ENCODE results near the gene KIFC1. TPM values are rescaled to one million over a fixed set of nuclear protein-coding genes. Genes with fewer than 3 reads are reported as not detected.
A peak's percentile ranks its signal among the peaks of the same experiment; 100 is the strongest.
"Not testable (repeated sequence)": the region's sequence is repeated elsewhere in the genome, so short reads cannot be mapped to it uniquely, and the experiment has no call there.

The KIFC1 gene
- polyA plus RNA-seq, 3 donors: 37.0 to 50.3 (median 46.5) TPM

GRCh38 chr6:33367009-33367714 lies 24.5 kb upstream of the KIFC1 start:
- no peak for DNase-seq (ENCODE audit: extremely low read depth in 1 of 11, low read depth in 9 of 11, low spot score in 4 of 11)

- DNase-seq (ENCODE audit: extremely low read depth in 1 of 11, low read depth in 9 of 11, low spot score in 4 of 11): not testable (repeated sequence)
Measured at GRCh38 chr6:33367715-33368025, 24.0 kb upstream of the KIFC1 start.

GRCh38 chr6:33371901-33372300 lies 19.7 kb upstream of the KIFC1 start:
- not testable (repeated sequence) for DNase-seq (ENCODE audit: extremely low read depth in 1 of 11, low read depth in 9 of 11, low spot score in 4 of 11)

GRCh38 chr6:33372526-33373123 lies 19.0 kb upstream of the KIFC1 start:
- peak in 2 of 11 donors; percentile 44 to 53 for DNase-seq (ENCODE audit: extremely low read depth in 1 of 11, low read depth in 9 of 11, low spot score in 4 of 11)

- DNase-seq (ENCODE audit: extremely low read depth in 1 of 11, low read depth in 9 of 11, low spot score in 4 of 11): no peak
Measured at GRCh38 chr6:33373960-33374910, 17.4 kb upstream of the KIFC1 start.

- peak in 3 of 11 donors; percentile 28 to 45 (median 31) for DNase-seq (ENCODE audit: extremely low read depth in 1 of 11, low read depth in 9 of 11, low spot score in 4 of 11)
Measured at GRCh38 chr6:33375143-33375671, 16.4 kb upstream of the KIFC1 start.

- DNase-seq (ENCODE audit: extremely low read depth in 1 of 11, low read depth in 9 of 11, low spot score in 4 of 11): no peak
Measured at GRCh38 chr6:33377171-33377570, 14.5 kb upstream of the KIFC1 start.

DNA sequence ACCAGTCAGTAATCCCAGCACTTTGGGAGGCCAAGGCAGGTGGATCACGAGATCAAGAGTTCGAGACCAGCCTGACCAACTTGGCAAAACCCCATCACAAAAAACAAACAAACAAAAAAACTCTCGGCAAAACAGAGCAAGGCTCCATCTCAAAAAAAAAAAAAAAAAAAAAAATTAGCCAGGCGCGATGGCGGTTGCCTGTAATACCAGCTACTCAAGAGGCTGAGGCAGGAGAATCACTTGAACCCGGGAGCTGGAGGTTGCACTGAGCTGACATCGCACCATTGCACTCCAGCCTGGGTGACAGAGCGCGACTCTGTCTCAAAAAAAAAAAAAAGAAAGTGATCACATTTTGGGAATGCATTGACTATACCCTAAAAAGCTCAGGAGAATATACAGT lies 12.4 kb upstream of the KIFC1 start:
- not testable (repeated sequence) for DNase-seq (ENCODE audit: extremely low read depth in 1 of 11, low read depth in 9 of 11, low spot score in 4 of 11)

GRCh38 chr6:33380272-33380981 lies 11.2 kb upstream of the KIFC1 start:
- DNase-seq (ENCODE audit: extremely low read depth in 1 of 11, low read depth in 9 of 11, low spot score in 4 of 11): no peak

DNA sequence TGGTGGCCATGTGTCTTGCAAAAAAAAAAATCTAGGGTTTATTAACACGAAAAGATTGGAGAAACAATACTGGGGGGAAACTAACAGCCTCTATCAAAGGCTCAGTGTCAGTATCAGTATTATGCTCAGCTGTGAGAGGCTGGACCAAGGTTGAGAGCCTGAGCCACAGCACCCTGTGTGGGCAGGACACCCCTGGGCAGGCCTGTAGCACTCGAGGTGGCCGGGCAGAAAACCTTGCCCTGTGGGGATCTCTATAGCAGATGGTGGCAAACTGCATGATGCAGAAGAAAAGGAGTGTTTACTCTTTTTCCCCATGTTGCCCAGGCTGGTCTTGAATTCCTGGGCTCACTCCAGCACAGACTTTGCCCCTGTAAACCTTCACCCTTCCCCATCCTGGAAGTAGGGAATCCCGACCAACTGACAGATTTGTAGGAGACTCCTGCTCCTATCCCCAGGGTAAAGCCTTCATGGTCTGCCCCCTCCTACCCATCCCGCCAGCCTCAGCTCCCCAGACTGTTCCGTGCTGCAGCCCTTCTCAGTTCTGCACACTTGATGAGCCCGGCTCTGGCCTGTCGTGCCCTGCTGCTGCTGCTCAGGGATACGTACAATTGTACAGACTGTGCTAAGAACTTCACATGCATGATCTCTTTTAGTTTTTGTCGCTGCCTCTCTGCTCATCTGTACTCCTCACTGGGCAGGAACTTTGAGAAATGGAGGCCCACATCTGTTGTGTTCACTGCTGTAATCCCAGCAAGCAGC lies 8.0 kb upstream of the KIFC1 start:
- DNase-seq (ENCODE audit: extremely low read depth in 1 of 11, low read depth in 9 of 11, low spot score in 4 of 11): no peak

DNA sequence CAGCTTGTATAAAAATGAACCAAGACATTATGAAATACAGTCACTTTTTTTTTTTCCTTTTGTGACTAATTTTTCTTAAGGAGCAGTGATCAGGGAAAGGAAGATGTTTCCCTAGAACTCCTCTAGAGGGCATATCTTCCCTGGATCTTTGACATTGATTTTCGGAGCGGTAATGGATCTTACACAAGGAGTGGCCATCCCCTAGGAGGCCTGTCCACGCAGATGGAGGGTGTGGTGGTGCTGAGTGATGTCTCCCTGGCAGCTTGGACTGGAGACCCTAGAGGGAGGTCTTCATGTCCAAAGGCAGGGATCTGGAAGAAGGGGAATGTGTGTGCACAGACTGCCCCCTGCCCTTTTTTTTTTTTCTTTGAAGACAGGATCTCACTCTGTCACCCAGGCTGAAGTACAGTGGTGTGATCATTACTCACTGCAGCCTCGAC lies 7.0 kb upstream of the KIFC1 start:
- no peak for DNase-seq (ENCODE audit: extremely low read depth in 1 of 11, low read depth in 9 of 11, low spot score in 4 of 11)

GRCh38 chr6:33390173-33390572 lies 1.4 kb upstream of the KIFC1 start:
- no peak for DNase-seq (ENCODE audit: extremely low read depth in 1 of 11, low read depth in 9 of 11, low spot score in 4 of 11)

- no peak for DNase-seq (ENCODE audit: extremely low read depth in 1 of 11, low read depth in 9 of 11, low spot score in 4 of 11)
Measured at GRCh38 chr6:33390767-33391277, 801 bp upstream of the KIFC1 start.

GRCh38 chr6:33391922-33392594 lies 435 bp downstream of the KIFC1 start:
- DNase-seq (ENCODE audit: extremely low read depth in 1 of 11, low read depth in 9 of 11, low spot score in 4 of 11): no peak

- DNase-seq (ENCODE audit: extremely low read depth in 1 of 11, low read depth in 9 of 11, low spot score in 4 of 11): no peak
Measured at GRCh38 chr6:33392595-33392948, 949 bp downstream of the KIFC1 start.

- no peak for DNase-seq (ENCODE audit: extremely low read depth in 1 of 11, low read depth in 9 of 11, low spot score in 4 of 11)
Measured at GRCh38 chr6:33392979-33393378, 1.4 kb downstream of the KIFC1 start.

- no peak for DNase-seq (ENCODE audit: extremely low read depth in 1 of 11, low read depth in 9 of 11, low spot score in 4 of 11)
Measured at GRCh38 chr6:33397541-33397940, 5.9 kb downstream of the KIFC1 start.

DNA sequence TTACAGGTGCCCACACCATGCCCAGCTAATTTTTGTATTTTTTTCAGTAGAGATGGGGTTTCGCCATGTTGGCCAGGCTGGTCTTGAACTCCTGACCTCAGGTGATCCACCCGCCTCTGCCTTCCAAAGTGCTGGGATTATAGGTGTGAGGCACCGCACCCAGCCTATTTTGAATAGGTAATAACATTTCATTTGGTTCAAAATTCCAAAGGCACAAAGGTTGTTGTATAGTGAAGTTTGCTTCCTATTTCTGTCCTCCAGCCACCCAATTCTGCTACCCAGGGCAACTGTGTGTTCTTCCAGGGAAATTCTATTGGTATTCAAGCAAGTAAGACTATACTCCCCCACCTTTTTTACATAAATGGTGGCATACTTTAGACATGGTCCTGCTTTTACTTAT lies 7.0 kb downstream of the KIFC1 start:
- not testable (repeated sequence) for DNase-seq (ENCODE audit: extremely low read depth in 1 of 11, low read depth in 9 of 11, low spot score in 4 of 11)

All from renal cortex interstitium (tissue), 11 donors.